Fibroblast of skin of back (primary cell): ENCODE data around the gene PCSK7.

Experiments used
- DNase-seq: peaks from one replicate; pipeline ENCODE4 v3.0.0-alpha.2; 2013

PCSK7 gene

GRCh38 chr11:117181586-117182550, 50.0 kb downstream of the PCSK7 start:
- no peak for DNase-seq

- DNase-seq: peak; percentile 74
These were observed 51.0 kb downstream of the PCSK7 start for GRCh38 chr11:117180661-117181585.

GRCh38 chr11:117180020-117180419, 51.9 kb downstream of the PCSK7 start:
- DNase-seq: peak; percentile 56

- DNase-seq: peak; percentile 71
These were observed 52.5 kb downstream of the PCSK7 start for GRCh38 chr11:117179048-117179999.

GRCh38 chr11:117178210-117179034, 53.5 kb downstream of the PCSK7 start, which contains the start of gene SIDT2:
Gene SIDT2 (plus strand): TSS chr11:117178743. CDS start chr11:117179264, 521 bp downstream.
- peak; percentile 94 for DNase-seq

GRCh38 chr11:117177534-117178209, 54.2 kb downstream of the PCSK7 start:
- DNase-seq: no peak

GRCh38 chr11:117176186-117176585, 55.7 kb downstream of the PCSK7 start:
- DNase-seq: no peak

- DNase-seq: no peak
These were observed 56.1 kb downstream of the PCSK7 start for GRCh38 chr11:117175781-117176180.

- no peak for DNase-seq
These were observed 56.8 kb downstream of the PCSK7 start for GRCh38 chr11:117175104-117175503.

- no peak for DNase-seq
These were observed 59.0 kb downstream of the PCSK7 start for GRCh38 chr11:117172724-117173421.

- no peak for DNase-seq
These were observed 60.3 kb downstream of the PCSK7 start for GRCh38 chr11:117171404-117172061.

- no peak for DNase-seq
These were observed 60.9 kb downstream of the PCSK7 start for GRCh38 chr11:117171007-117171403.

GRCh38 chr11:117170210-117170609, 61.7 kb downstream of the PCSK7 start:
- DNase-seq: no peak

- DNase-seq: no peak
These were observed 62.1 kb downstream of the PCSK7 start for GRCh38 chr11:117169736-117170135.

- DNase-seq: peak; percentile 22
These were observed 65.4 kb downstream of the PCSK7 start for GRCh38 chr11:117166491-117166890.

GRCh38 chr11:117160826-117161225, 71.0 kb downstream of the PCSK7 start:
- DNase-seq: no peak

GRCh38 chr11:117159892-117160291, 72.0 kb downstream of the PCSK7 start:
- DNase-seq: no peak

GRCh38 chr11:117157507-117157906, 74.4 kb downstream of the PCSK7 start:
- no peak for DNase-seq

GRCh38 chr11:117154468-117154867, 77.4 kb downstream of the PCSK7 start:
- no peak for DNase-seq
